Stomach smooth muscle (tissue), 2 donors: Measurements from ENCODE around the gene CCDC32.
"Not testable (repeated sequence)": the region's sequence is repeated elsewhere in the genome, so short reads cannot be mapped to it uniquely, and the experiment has no call there.

Experiments used
- H3K27ac ChIP-seq: one replicate; pipeline ENCODE4 v1.7.0; 2013; ENCODE audit warnings: mild to moderate bottlenecking, low read length, inconsistent platforms
- H3K27me3 ChIP-seq, 2 donors: one replicate each; pipeline ENCODE4 v1.7.0; 2013; ENCODE audit warnings: low read length in 2 of 2; ENCODE audit not compliant: insufficient read depth in 2 of 2, control insufficient read depth in 1 of 2
- H3K36me3 ChIP-seq, 2 donors: one replicate each; pipeline ENCODE4 v1.7.0; 2013; ENCODE audit warnings: low read length in 2 of 2; ENCODE audit not compliant: control insufficient read depth in 2 of 2, insufficient read depth in 2 of 2
- H3K4me1 ChIP-seq: one replicate; pipeline ENCODE4 v1.7.0; 2013; ENCODE audit warnings: low read length; ENCODE audit not compliant: control insufficient read depth, insufficient read depth
- H3K4me3 ChIP-seq, 2 donors: one replicate each; pipeline ENCODE4 v1.7.0; 2013; ENCODE audit warnings: low read length in 2 of 2
- H3K9ac ChIP-seq, 2 donors: one replicate each; pipeline ENCODE4 v1.7.0; 2013; ENCODE audit warnings: low read length in 2 of 2, mild to moderate bottlenecking in 1 of 2
- H3K9me3 ChIP-seq, 2 donors: one replicate each; pipeline ENCODE4 v1.7.0; 2013; ENCODE audit warnings: low read length in 2 of 2; ENCODE audit not compliant: control insufficient read depth in 2 of 2
- donor health status: healthy.
- donor health status: Pancreatic carcinoma.

Gene CCDC32

GRCh38 chr15:40593588-40594428 lies 29.0 kb upstream of the CCDC32 start, which contains the start of gene KNL1:
Gene KNL1, plus strand, starts transcription at chr15:40594249. Its CDS starts 8,683 bp downstream, at chr15:40602932.
- no peaks in the 10 kb centered on the region for H3K9me3 ChIP-seq
- peak within 1 kb of the TSS; percentile 86 to 95 for H3K9ac ChIP-seq
- H3K4me1 ChIP-seq = peaks cover 8% of the 10 kb centered on the region
- no peaks in the 10 kb centered on the region for H3K36me3 ChIP-seq
- H3K27ac ChIP-seq = peak within 1 kb of the TSS; percentile 84
- H3K4me3 ChIP-seq = peak within 1 kb of the TSS; percentile 89 to 91
- H3K27me3 ChIP-seq = peaks cover 0 to 7% of the 10 kb centered on the region in 2 donors

GRCh38 chr15:40593165-40593564 lies 28.3 kb upstream of the CCDC32 start:
- H3K9me3 ChIP-seq = no peaks in the 10 kb centered on the region
- H3K4me1 ChIP-seq = peaks cover 8% of the 10 kb centered on the region
- peaks cover 0 to 7% of the 10 kb centered on the region in 2 donors for H3K27me3 ChIP-seq
- H3K36me3 ChIP-seq = no peaks in the 10 kb centered on the region
- H3K27ac ChIP-seq = no peak overlapping the region
- H3K4me3 ChIP-seq = no peak overlapping the region
- H3K9ac ChIP-seq = no peak overlapping the region

GRCh38 chr15:40591389-40591788 lies 26.5 kb upstream of the CCDC32 start:
- Histone ChIP-seq H3K9ac (no peak overlapping the region), H3K9me3 (no peaks in the 10 kb centered on the region), H3K4me1 (peaks cover 8% of the 10 kb centered on the region), H3K27me3 (peaks cover 0 to 7% of the 10 kb centered on the region in 2 donors), H3K4me3 (no peak overlapping the region), H3K27ac (no peak overlapping the region), H3K36me3 (no peaks in the 10 kb centered on the region)

- Histone ChIP-seq H3K9ac (no peak overlapping the region), H3K4me3 (no peak overlapping the region), H3K9me3 (no peaks in the 10 kb centered on the region), H3K4me1 (peaks cover 8% of the 10 kb centered on the region), H3K36me3 (no peaks in the 10 kb centered on the region), H3K27ac (no peak overlapping the region), H3K27me3 (peaks cover 0 to 4% of the 10 kb centered on the region in 2 donors)
These were observed 25.8 kb upstream of the CCDC32 start for GRCh38 chr15:40590667-40591050.

- H3K27ac ChIP-seq = no peak overlapping the region
- no peaks in the 10 kb centered on the region for H3K27me3 ChIP-seq
- H3K9me3 ChIP-seq = no peaks in the 10 kb centered on the region
- no peak overlapping the region for H3K4me3 ChIP-seq
- no peak overlapping the region for H3K9ac ChIP-seq
- H3K36me3 ChIP-seq = no peaks in the 10 kb centered on the region
- H3K4me1 ChIP-seq = no peaks in the 10 kb centered on the region
These were observed 19.3 kb upstream of the CCDC32 start for GRCh38 chr15:40584191-40584590.

GRCh38 chr15:40582726-40583246 lies 17.9 kb upstream of the CCDC32 start:
- Histone ChIP-seq H3K27me3 (no peaks in the 10 kb centered on the region), H3K36me3 (no peaks in the 10 kb centered on the region), H3K27ac (no peak overlapping the region), H3K9ac (no peak overlapping the region), H3K4me3 (peak overlapping the region in 1 of 2 donors; percentile 61), H3K4me1 (no peaks in the 10 kb centered on the region), H3K9me3 (no peaks in the 10 kb centered on the region)

- H3K36me3 ChIP-seq, H3K27me3 ChIP-seq, H3K9ac ChIP-seq, H3K9me3 ChIP-seq, H3K4me1 ChIP-seq, H3K4me3 ChIP-seq, H3K27ac ChIP-seq: not testable (repeated sequence)
These were observed 17.0 kb upstream of the CCDC32 start for GRCh38 chr15:40581796-40582195.

- Histone ChIP-seq H3K36me3 (peaks cover under 1 to 4% of the 10 kb centered on the region in 2 donors), H3K4me3 (no peak overlapping the region), H3K27me3 (no peaks in the 10 kb centered on the region), H3K4me1 (no peaks in the 10 kb centered on the region), H3K9me3 (no peaks in the 10 kb centered on the region), H3K9ac (no peak overlapping the region), H3K27ac (no peak overlapping the region)
These were observed 14.1 kb upstream of the CCDC32 start for GRCh38 chr15:40578892-40579291.

- not testable (repeated sequence) for H3K9ac ChIP-seq, H3K9me3 ChIP-seq, H3K4me3 ChIP-seq, H3K27ac ChIP-seq, H3K27me3 ChIP-seq, H3K36me3 ChIP-seq, H3K4me1 ChIP-seq
These were observed 12.1 kb upstream of the CCDC32 start for GRCh38 chr15:40576914-40577313.

GRCh38 chr15:40575113-40575512 lies 10.3 kb upstream of the CCDC32 start:
- Histone ChIP-seq H3K4me3 (no peak overlapping the region), H3K9ac (no peak overlapping the region), H3K36me3 (peaks cover 10 to 13% of the 10 kb centered on the region in 2 donors), H3K9me3 (no peaks in the 10 kb centered on the region), H3K4me1 (peaks cover 6% of the 10 kb centered on the region), H3K27me3 (no peaks in the 10 kb centered on the region), H3K27ac (no peak overlapping the region)
